Sigmoid colon (tissue), 4 donors: ENCODE measurements around the gene ADD1.

Experiments used
- POLR2AphosphoS5 ChIP-seq, 4 donors: sonication (generic); formaldehyde crosslinking; IDR thresholded peaks; one replicate each; pipeline ENCODE4 v1.6.1; 2017; ENCODE audit warnings: antibody characterized with exemption in 4 of 4
- TF ChIP-seq, protein P1 (sequence below), 4 experiments: fragments of 450-650 bp in 3 of 4; fragments of 200-600 bp in 1 of 4; IDR thresholded peaks; one replicate each; pipeline ENCODE4 v1.5.1; 2016 to 2019; ENCODE audit warnings: antibody characterized with exemption in 4 of 4, mild to moderate bottlenecking in 3 of 4, moderate library complexity in 2 of 4

DNA sequence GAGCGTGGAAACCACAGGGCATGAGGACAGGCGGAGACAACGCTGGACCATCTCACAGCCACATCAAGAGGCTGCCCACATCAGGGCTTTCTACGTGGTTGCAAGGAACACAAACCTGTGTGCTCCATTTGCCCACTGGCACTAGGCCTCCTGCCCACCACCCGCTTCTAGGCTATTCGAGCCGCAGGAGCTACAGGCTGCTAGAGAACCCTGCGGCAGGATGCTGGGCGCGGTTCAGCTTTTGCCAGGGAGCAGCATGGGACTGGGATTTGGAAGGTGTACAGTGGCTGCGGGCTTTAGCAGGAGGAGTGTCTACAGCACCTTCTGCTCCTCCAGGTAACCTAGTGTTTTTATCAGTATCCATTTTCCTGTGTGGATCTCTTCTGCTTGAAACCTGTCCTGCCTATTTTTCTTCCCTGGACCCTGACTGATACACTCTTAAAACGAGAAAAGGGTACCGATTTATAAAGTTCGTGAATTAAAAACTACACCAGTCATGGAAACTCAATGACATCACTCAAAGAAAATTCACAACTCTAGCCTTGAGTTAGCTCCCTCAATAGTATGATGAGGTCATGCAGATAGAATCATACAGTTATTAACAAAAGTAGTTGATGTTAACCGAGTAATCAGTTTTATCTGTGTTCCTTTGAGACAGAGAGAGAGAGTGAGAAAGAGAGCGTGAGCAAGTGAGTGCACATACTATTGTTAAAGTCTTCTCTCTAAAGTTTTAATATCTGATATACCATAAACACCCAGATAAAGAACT is 106.8 kb downstream of the ADD1 start:
- TF ChIP-seq, protein P1, sequence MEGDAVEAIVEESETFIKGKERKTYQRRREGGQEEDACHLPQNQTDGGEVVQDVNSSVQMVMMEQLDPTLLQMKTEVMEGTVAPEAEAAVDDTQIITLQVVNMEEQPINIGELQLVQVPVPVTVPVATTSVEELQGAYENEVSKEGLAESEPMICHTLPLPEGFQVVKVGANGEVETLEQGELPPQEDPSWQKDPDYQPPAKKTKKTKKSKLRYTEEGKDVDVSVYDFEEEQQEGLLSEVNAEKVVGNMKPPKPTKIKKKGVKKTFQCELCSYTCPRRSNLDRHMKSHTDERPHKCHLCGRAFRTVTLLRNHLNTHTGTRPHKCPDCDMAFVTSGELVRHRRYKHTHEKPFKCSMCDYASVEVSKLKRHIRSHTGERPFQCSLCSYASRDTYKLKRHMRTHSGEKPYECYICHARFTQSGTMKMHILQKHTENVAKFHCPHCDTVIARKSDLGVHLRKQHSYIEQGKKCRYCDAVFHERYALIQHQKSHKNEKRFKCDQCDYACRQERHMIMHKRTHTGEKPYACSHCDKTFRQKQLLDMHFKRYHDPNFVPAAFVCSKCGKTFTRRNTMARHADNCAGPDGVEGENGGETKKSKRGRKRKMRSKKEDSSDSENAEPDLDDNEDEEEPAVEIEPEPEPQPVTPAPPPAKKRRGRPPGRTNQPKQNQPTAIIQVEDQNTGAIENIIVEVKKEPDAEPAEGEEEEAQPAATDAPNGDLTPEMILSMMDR (IDR thresholded peaks at IDR 0.05) = no peak
- no peak for TF ChIP-seq POLR2AphosphoS5 (IDR thresholded peaks at IDR 0.05)
